AG09309 (cell line): ENCODE measurements around the gene C16orf82.
A peak's percentile ranks its signal among the peaks of the same experiment; 100 is the strongest.

ENCODE experiments used
- DNase-seq: peaks from one replicate; pipeline ENCODE4 v3.0.0-alpha.2; 2010; ENCODE audit warnings: low read depth
- H3K4me3 ChIP-seq: 2 replicates; pipeline ENCODE4 v1.5.1; 2011; ENCODE audit warnings: mild to moderate bottlenecking, low read depth, low read length, moderate library complexity; ENCODE audit not compliant: control insufficient read depth
- CTCF ChIP-seq: IDR thresholded peaks from 2 replicates; pipeline ENCODE4 v1.5.1; 2011; ENCODE audit warnings: mild to moderate bottlenecking, low read depth, low read length, inconsistent platforms; ENCODE audit not compliant: insufficient read depth, control insufficient read depth; ENCODE audit errors: missing control alignments

The C16orf82 gene

GRCh38 chr16:27109666-27110523 lies 43.2 kb downstream of the C16orf82 start:
- DNase-seq: no peak
- peak overlapping the region; percentile 28 for H3K4me3 ChIP-seq
- TF ChIP-seq CTCF: peak; percentile 70

DNA sequence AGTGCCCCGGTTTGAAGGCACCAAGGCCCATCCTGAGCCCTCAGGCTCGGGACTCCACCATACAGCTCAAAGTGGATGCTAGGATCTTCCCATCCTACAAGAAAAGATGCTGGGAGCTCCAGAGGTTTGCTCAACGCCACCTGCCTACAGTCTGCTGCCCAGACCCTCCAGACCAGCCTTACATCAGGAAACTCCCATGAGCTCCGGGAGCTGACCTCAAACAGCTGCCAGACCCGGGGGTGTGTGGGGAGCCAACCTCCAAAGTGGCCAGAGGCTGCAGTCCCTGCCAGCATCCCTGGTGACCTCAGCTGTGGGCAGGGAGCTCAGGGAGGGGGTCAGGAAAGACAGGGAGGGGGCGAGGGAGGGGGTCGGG lies 43.8 kb downstream of the C16orf82 start:
- H3K4me3 ChIP-seq: no peak overlapping the region
- no peak for TF ChIP-seq CTCF
- no peak for DNase-seq

- DNase-seq: no peak
- H3K4me3 ChIP-seq: no peak overlapping the region
Measured at GRCh38 chr16:27111486-27111885, 44.8 kb downstream of the C16orf82 start.

GRCh38 chr16:27112093-27112811 lies 45.5 kb downstream of the C16orf82 start:
- no peak for DNase-seq
- TF ChIP-seq CTCF: no peak
- no peak overlapping the region for H3K4me3 ChIP-seq

More at GRCh38 chr16:27111486-27111885, 44.8 kb downstream of the C16orf82 start:
- TF ChIP-seq CTCF: no peak

DNA sequence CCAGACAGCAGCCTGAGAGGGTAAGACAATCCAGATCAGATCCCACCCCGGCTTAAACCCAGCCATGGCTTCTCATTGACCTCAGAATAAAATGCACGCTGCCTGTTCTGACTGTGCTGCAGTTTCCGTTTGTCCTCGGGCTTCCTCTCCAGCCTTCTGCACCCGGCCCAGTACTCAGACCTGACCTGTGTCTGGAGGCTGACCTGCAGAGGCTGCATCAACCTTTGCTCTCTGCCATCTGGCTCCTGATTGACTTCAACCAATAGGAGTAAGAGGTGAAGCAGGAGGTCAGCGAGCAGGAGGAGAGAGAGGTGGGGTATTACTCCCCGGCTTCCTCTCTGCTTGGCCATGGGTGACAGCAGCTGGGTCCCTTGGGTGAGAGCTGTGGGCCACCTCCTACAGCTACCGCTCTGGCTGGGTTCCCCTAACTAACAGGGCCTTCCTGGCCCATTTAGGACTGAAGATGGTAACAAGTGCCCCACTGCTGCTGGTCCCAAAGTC lies 46.7 kb downstream of the C16orf82 start:
- H3K4me3 ChIP-seq: no peak overlapping the region
- TF ChIP-seq CTCF: no peak
- no peak for DNase-seq

DNA sequence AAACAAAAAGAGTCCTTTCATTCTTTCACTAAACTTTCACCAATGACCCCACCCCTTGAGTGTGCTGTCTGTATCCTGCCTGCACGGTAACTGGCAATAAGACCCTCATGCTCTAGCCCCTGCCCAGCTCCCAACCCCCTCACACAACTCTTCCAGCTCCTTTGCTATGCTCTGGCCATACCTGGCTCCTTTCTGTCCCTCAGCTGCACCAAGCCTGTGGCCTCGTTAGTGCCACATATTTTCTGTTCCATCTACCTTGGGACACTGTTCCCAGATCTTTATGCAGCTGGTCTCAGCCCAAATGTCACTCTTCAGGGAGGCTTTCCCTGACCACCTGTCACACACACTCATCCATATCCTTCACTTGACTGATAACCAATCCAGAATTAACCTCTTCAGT lies 47.3 kb downstream of the C16orf82 start:
- H3K4me3 ChIP-seq: no peak overlapping the region
- no peak for TF ChIP-seq CTCF
- DNase-seq: no peak
